ENCODE data around the gene ASTN2.

DNA sequence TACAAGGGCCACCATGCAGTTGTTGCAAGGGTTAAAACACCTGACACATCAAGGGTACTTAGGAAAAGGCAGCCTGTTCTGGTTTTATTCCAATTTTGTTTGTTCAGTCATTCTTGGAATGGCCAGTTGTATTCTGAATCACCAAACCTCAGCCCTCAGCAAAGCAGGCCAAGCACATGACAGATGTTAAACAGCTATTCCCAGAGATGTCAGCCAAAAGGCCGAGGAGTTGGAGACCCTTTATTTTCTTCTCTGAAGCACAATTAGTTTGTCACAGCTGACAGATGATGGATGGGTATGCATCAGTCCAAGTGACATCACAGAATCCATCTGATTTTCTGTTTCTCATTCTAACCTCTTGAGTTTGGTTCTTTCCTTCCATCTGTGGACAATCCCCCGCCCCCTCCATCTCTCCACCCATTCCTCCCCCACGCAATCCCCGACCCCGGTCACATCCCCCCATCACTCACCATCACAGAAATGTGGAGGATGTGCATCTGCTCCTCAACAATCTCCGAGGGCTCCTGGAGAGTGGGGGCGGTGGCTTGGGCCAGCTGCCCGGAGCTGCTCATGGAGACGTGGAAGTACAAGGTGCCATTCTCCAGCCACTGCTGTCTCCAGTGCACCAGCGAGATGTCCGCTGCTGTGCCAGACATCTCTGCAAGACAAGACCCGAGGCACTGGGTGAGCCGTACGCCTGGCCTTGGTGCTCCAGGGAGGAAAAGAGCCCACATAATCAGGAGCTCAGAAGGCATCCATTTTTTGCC, 123.8 kb downstream of the ASTN2 start:
- TF ChIP-seq EZH2 (IDR thresholded peaks at IDR 0.05; ENCODE audit: insufficient read depth, poor library complexity, severe bottlenecking) (no peak), EZH2phosphoT487 (IDR thresholded peaks at IDR 0.05; ENCODE audit: insufficient read depth, low read depth) (no peak)

Data from GM23248 (cell line).